Hypothalamus (tissue), 51 donors: Measurements from ENCODE around the gene RHOXF1.
"Not testable (repeated sequence)": the region's sequence is repeated elsewhere in the genome, so short reads cannot be mapped to it uniquely, and the experiment has no call there.

Experiments
- DNase-seq, 51 donors: peaks; one replicate each; lab custom pipeline; 2025; lab: John Stamatoyannopoulos, UW

RHOXF1 gene

GRCh38 chrX:120115438-120115963 is at the start of gene RHOXF1:
Gene RHOXF1, minus strand, starts transcription at chrX:120115913. Its CDS starts 51 bp downstream, at chrX:120115862.
- DNase-seq, result no peak

- not testable (repeated sequence) for DNase-seq
Measured at GRCh38 chrX:120159086-120159485, 43.4 kb upstream of the RHOXF1 start.

GRCh38 chrX:120158313-120158712 is 42.6 kb upstream of the RHOXF1 start, which contains the start of gene RHOXF2:
Gene RHOXF2, plus strand, starts transcription at chrX:120158613. Its CDS starts 138 bp downstream, at chrX:120158751.
- DNase-seq, result not testable (repeated sequence)

GRCh38 chrX:120150109-120150744 is 34.5 kb upstream of the RHOXF1 start:
- DNase-seq, result not testable (repeated sequence)

GRCh38 chrX:120147537-120147936 is 31.8 kb upstream of the RHOXF1 start:
- DNase-seq, result no peak

- not testable (repeated sequence) for DNase-seq
Measured at GRCh38 chrX:120146323-120146722, 30.6 kb upstream of the RHOXF1 start.

GRCh38 chrX:120145295-120145925 is 29.7 kb upstream of the RHOXF1 start:
- no peak for DNase-seq

- peak in 5 of 51 donors; percentile 0 to 4 (median 2) for DNase-seq
Measured at GRCh38 chrX:120144178-120144844, 28.6 kb upstream of the RHOXF1 start.

GRCh38 chrX:120140293-120140981 is 24.7 kb upstream of the RHOXF1 start:
- DNase-seq, result no peak

GRCh38 chrX:120137439-120137838 is 21.7 kb upstream of the RHOXF1 start:
- no peak for DNase-seq

GRCh38 chrX:120136840-120137239 is 21.1 kb upstream of the RHOXF1 start:
- no peak for DNase-seq

GRCh38 chrX:120136128-120136527 is 20.4 kb upstream of the RHOXF1 start:
- no peak for DNase-seq

- not testable (repeated sequence) for DNase-seq
Measured at GRCh38 chrX:120128306-120128846, 12.7 kb upstream of the RHOXF1 start.

- peak in 3 of 51 donors; percentile 0 to 1 (median 0) for DNase-seq
Measured at GRCh38 chrX:120125444-120125843, 9.7 kb upstream of the RHOXF1 start.

- no peak for DNase-seq
Measured at GRCh38 chrX:120120223-120120622, 4.5 kb upstream of the RHOXF1 start.

- no peak for DNase-seq
Measured at GRCh38 chrX:120111611-120112010, 4.1 kb downstream of the RHOXF1 start.

- no peak for DNase-seq
Measured at GRCh38 chrX:120109378-120109777, 6.3 kb downstream of the RHOXF1 start.

GRCh38 chrX:120104707-120105106 is 11.0 kb downstream of the RHOXF1 start:
- DNase-seq, result not testable (repeated sequence)

GRCh38 chrX:120101057-120101456 is 14.7 kb downstream of the RHOXF1 start:
- DNase-seq, result not testable (repeated sequence)

- no peak for DNase-seq
Measured at GRCh38 chrX:120090208-120090607, 25.5 kb downstream of the RHOXF1 start.
